H1 (cell line): ENCODE data around the gene PCDHB8. TPM values are rescaled to one million over a fixed set of nuclear protein-coding genes. Genes with fewer than 3 reads are reported as not detected.
"Not testable (repeated sequence)": the region's sequence is repeated elsewhere in the genome, so short reads cannot be mapped to it uniquely, and the experiment has no call there.

Source experiments
- CTCF ChIA-PET: fragments of 300-600 bp; sonication (Branson Sonifier 250); formaldehyde crosslinking; loops from one replicate; lab custom pipeline; 2021; ENCODE audit not compliant: partially characterized antibody; lab: Charles Lee
- POLR2A ChIA-PET: fragments of 300-600 bp; sonication (Branson Sonifier 250); formaldehyde crosslinking; loops from one replicate; lab custom pipeline; 2021; ENCODE audit warnings: inconsistent platforms; ENCODE audit not compliant: partially characterized antibody; lab: Charles Lee
- DNase-seq, 2 experiments: peaks; one replicate each; pipeline versions ENCODE4 v3.0.0 to v3.0.0-alpha.2; 2010 to 2022; ENCODE audit warnings: low spot score in 2 of 2, low read depth in 1 of 2, mixed read lengths in 1 of 2
- FAIRE-seq: peaks from 2 replicates; lab custom pipeline; 2011; peaks lifted over from hg19 to GRCh38; lab: Jason Lieb, UNC
- H2AFZ ChIP-seq: 2 replicates; pipeline ENCODE4 v1.8.1; 2012; ENCODE audit warnings: low read length, inconsistent platforms
- H2AK5ac ChIP-seq: 2 replicates; pipeline ENCODE4 v1.6.1; 2013; ENCODE audit warnings: low read depth, low read length
- H2BK120ac ChIP-seq: replicated peaks from 2 replicates; pipeline ENCODE3; 2013; ENCODE audit warnings: low read depth, low read length, inconsistent platforms
- H2BK12ac ChIP-seq: 2 replicates; pipeline ENCODE4 v1.6.1; 2013; ENCODE audit warnings: low read depth, low read length
- H2BK15ac ChIP-seq: 2 replicates; pipeline ENCODE4 v1.6.1; 2013; ENCODE audit warnings: low read length
- H2BK20ac ChIP-seq: 2 replicates; pipeline ENCODE4 v1.6.1; 2013; ENCODE audit warnings: low read length
- H2BK5ac ChIP-seq: 2 replicates; pipeline ENCODE4 v1.6.1; 2013; ENCODE audit warnings: low read depth, low read length
- H3K14ac ChIP-seq: 2 replicates; pipeline ENCODE4 v1.6.1; 2013; ENCODE audit warnings: inconsistent platforms; ENCODE audit not compliant: insufficient read length
- H3K18ac ChIP-seq: 2 replicates; pipeline ENCODE4 v1.6.1; 2013; ENCODE audit warnings: low read length; ENCODE audit errors: extremely low read depth
- H3K23ac ChIP-seq: 2 replicates; pipeline ENCODE4 v1.6.1; 2013; ENCODE audit warnings: inconsistent platforms; ENCODE audit not compliant: insufficient read length
- H3K23me2 ChIP-seq: 2 replicates; pipeline ENCODE4 v1.6.1; 2013; ENCODE audit warnings: low read depth, low read length
- H3K27ac ChIP-seq: 2 replicates; pipeline ENCODE4 v1.6.1; 2011; ENCODE audit warnings: low read depth, low read length, inconsistent platforms
- H3K27me3 ChIP-seq, 4 experiments: replicated peaks in 1 of 4; 1 replicate in 1 of 4; 2 replicates in 3 of 4; pipeline versions ENCODE4 v1.6.1 to v1.8.1; 2011 to 2013; ENCODE audit warnings: low read length in 3 of 4, mild to moderate bottlenecking in 3 of 4, inconsistent platforms in 2 of 4, mixed read lengths in 2 of 4, moderate library complexity in 1 of 4; ENCODE audit not compliant: control insufficient read depth in 3 of 4, insufficient read depth in 3 of 4; ENCODE audit errors: extremely low read depth in 1 of 4
- H3K36me3 ChIP-seq, 4 experiments: 2 replicates each; pipeline versions ENCODE4 v1.6.1 to v1.8.1; 2011 to 2013; ENCODE audit warnings: mild to moderate bottlenecking in 4 of 4, low read length in 3 of 4, moderate library complexity in 2 of 4, control low read depth in 1 of 4, inconsistent platforms in 1 of 4; ENCODE audit not compliant: insufficient read depth in 4 of 4, control insufficient read depth in 2 of 4
- H3K4ac ChIP-seq: replicated peaks from 2 replicates; pipeline ENCODE3; 2013; ENCODE audit warnings: low read length, low read depth, mixed read lengths, inconsistent platforms; ENCODE audit not compliant: insufficient read length
- H3K4me1 ChIP-seq, 4 experiments: replicated peaks in 1 of 4; 1 replicate in 1 of 4; 2 replicates in 3 of 4; pipeline versions ENCODE4 v1.6.1 to v1.8.1; 2011 to 2013; ENCODE audit warnings: low read length in 3 of 4, inconsistent platforms in 2 of 4, mixed read lengths in 1 of 4; ENCODE audit not compliant: insufficient read depth in 4 of 4, control insufficient read depth in 3 of 4
- H3K4me2 ChIP-seq, 2 experiments: 2 replicates each; pipeline versions ENCODE4 v1.6.1 to v1.8.1; 2011 to 2013; ENCODE audit warnings: low read depth in 2 of 2, low read length in 2 of 2, control low read depth in 1 of 2, inconsistent platforms in 1 of 2, mild to moderate bottlenecking in 1 of 2; ENCODE audit not compliant: insufficient read depth in 1 of 2
- H3K4me3 ChIP-seq, 4 experiments: fragments of 200-600, 300-600 bp in 1 of 4; sonication (generic), shearing (Covaris generic), sonication (Bioruptor Twin) in 1 of 4; 2 replicates each; pipeline versions ENCODE4 v1.5.1 to v1.8.1; 2011 to 2016; ENCODE audit warnings: low read length in 4 of 4, low read depth in 3 of 4, control low read depth in 2 of 4, inconsistent platforms in 2 of 4, mild to moderate bottlenecking in 2 of 4, mixed read lengths in 1 of 4, moderate library complexity in 1 of 4; ENCODE audit not compliant: insufficient read depth in 2 of 4; ENCODE audit errors: extremely low read depth in 1 of 4
- H3K56ac ChIP-seq: replicated peaks from 2 replicates; pipeline ENCODE3; 2013; ENCODE audit warnings: low read depth, mild to moderate bottlenecking, mixed read lengths, low read length, inconsistent platforms; ENCODE audit not compliant: insufficient read length
- H3K79me1 ChIP-seq: 2 replicates; pipeline ENCODE4 v1.6.1; 2013; ENCODE audit warnings: low read depth, low read length, control low read depth
- H3K79me2 ChIP-seq, 2 experiments: 2 replicates each; pipeline versions ENCODE4 v1.6.1 to v1.8.1; 2012 to 2013; ENCODE audit warnings: low read length in 2 of 2, mild to moderate bottlenecking in 2 of 2, inconsistent platforms in 1 of 2; ENCODE audit not compliant: insufficient read depth in 2 of 2, control insufficient read depth in 1 of 2
- H3K9ac ChIP-seq, 4 experiments: replicated peaks in 1 of 4; 1 replicate in 1 of 4; 2 replicates in 3 of 4; pipeline versions ENCODE4 v1.6.1 to v1.8.1; 2011 to 2013; ENCODE audit warnings: low read depth in 3 of 4, low read length in 3 of 4, control low read depth in 2 of 4, mild to moderate bottlenecking in 2 of 4, moderate library complexity in 2 of 4, inconsistent platforms in 1 of 4; ENCODE audit errors: extremely low read depth in 1 of 4
- H3K9me3 ChIP-seq, 2 experiments: 2 replicates each; pipeline versions ENCODE4 v1.6.1 to v1.8.1; 2012 to 2013; ENCODE audit warnings: mild to moderate bottlenecking in 2 of 2, moderate library complexity in 2 of 2, control low read depth in 1 of 2, inconsistent platforms in 1 of 2, low read depth in 1 of 2, low read length in 1 of 2, mixed read lengths in 1 of 2; ENCODE audit not compliant: insufficient read depth in 2 of 2
- H4K20me1 ChIP-seq, 2 experiments: replicated peaks in 1 of 2; 2 replicates each; pipeline versions ENCODE3 to v1.8.1; 2011 to 2013; ENCODE audit warnings: inconsistent platforms in 2 of 2, low read length in 2 of 2, mild to moderate bottlenecking in 1 of 2; ENCODE audit not compliant: insufficient read depth in 2 of 2, control insufficient read depth in 1 of 2
- H4K5ac ChIP-seq: 2 replicates; pipeline ENCODE4 v1.6.1; 2013; ENCODE audit warnings: low read length, low read depth, mixed read lengths, inconsistent platforms; ENCODE audit not compliant: insufficient read length
- H4K8ac ChIP-seq: 2 replicates; pipeline ENCODE4 v1.8.0; 2013; ENCODE audit warnings: mild to moderate bottlenecking, moderate library complexity, low read length, inconsistent platforms; ENCODE audit not compliant: insufficient read depth; ENCODE audit errors: extremely low read depth
- H4K91ac ChIP-seq: replicated peaks from 2 replicates; pipeline ENCODE3; 2013; ENCODE audit warnings: low read length, mixed read lengths, inconsistent platforms; ENCODE audit not compliant: insufficient read length
- RAD21 ChIP-seq, 2 experiments: IDR thresholded peaks in 1 of 2; conservative IDR thresholded peaks in 1 of 2; 2 replicates each; pipeline ENCODE4 v1.6.1; 2011; ENCODE audit warnings: low read depth in 2 of 2, low read length in 2 of 2, improper control_type of control experiment in 1 of 2, inconsistent platforms in 1 of 2, mild to moderate bottlenecking in 1 of 2, moderate library complexity in 1 of 2
- WGBS, 2 experiments: shearing (Covaris generic) in 1 of 2; methylation state at CpG; one replicate each; pipeline versions ENCODE4 v1.1.6 to v1.1.7; 2013 to 2015; ENCODE audit warnings: low lambda C conversion rate in 2 of 2, mixed read lengths in 2 of 2, inconsistent platforms in 1 of 2, low coverage in 1 of 2, missing lambda C conversion rate in 1 of 2; ENCODE audit not compliant: insufficient replicate concordance in 2 of 2, insufficient coverage in 1 of 2, insufficient read length in 1 of 2; ENCODE audit errors: extremely low coverage in 1 of 2, missing lambda C conversion rate in 1 of 2; 5-methylcytosine and 5-hydroxymethylcytosine counted together
- long read RNA-seq, 2 experiments: library from RNA in 1 of 2; library from capped mRNA in 1 of 2; stranded (forward); transcript quantifications; one replicate each; pipeline ENCODE4 v2.0.0, GENCODE V29; 2021; ENCODE audit warnings: inconsistent platforms in 1 of 2
- polyA minus RNA-seq, 3 experiments: library from RNA; depleted of rRNA, polyadenylated mRNA; stranded (reverse); fragments of >200 nt; gene quantifications; 1 replicate in 2 of 3; 2 replicates in 1 of 3; pipeline ENCODE4 v1.2.3, GENCODE V29; 2011
- polyA plus RNA-seq, 7 experiments: library from polyadenylated mRNA; depleted of rRNA in 3 of 7; stranded (reverse) in 5 of 7; unstranded in 2 of 7; fragments of >200 nt in 5 of 7; fragments of 200-250 nt in 2 of 7; gene quantifications; 1 replicate in 5 of 7; 2 replicates in 1 of 7; 4 replicates in 1 of 7; pipeline versions ENCODE4 v1.2.1 to v1.2.3, GENCODE V29; 2011 to 2013; ENCODE audit warnings: missing spikeins in 2 of 7, mixed read lengths in 2 of 7
- total RNA-seq: library from RNA; stranded (reverse); fragmentation: NEBNext Ultra II Directional; extraction: Animal tissue kit (Norgen Biotek cat#: 25700); gene quantifications from 2 replicates; pipeline ENCODE4 v1.2.1, GENCODE V29; 2021

Gene PCDHB8
- total RNA-seq: 0.92 and 1.1 TPM in 2 replicates
- 0.24 and 0.30 TPM in 2 replicates for polyA plus RNA-seq (2011; rRNA removed)
- polyA plus RNA-seq (2011; cell fraction: cytosol; rRNA removed): 0.23 TPM
- 0.36 TPM for polyA plus RNA-seq (2011; cell fraction: nucleus; rRNA removed)
- polyA plus RNA-seq (2012, experiment 1 of 2): 0.14 to 0.52 TPM (median 0.25 TPM) in 4 replicates
- polyA plus RNA-seq (2012, experiment 2 of 2): 0.08 TPM
- polyA plus RNA-seq (2013, experiment 1 of 2): 0.71 TPM
- polyA plus RNA-seq (2013, experiment 2 of 2): 0.63 TPM
- 0.16 and 0.78 TPM in 2 replicates for polyA minus RNA-seq (2011; rRNA and poly(A)+ RNA removed)
- not detected for polyA minus RNA-seq (2011; cell fraction: cytosol; rRNA and poly(A)+ RNA removed)
- 1.6 TPM for polyA minus RNA-seq (2011; cell fraction: nucleus; rRNA and poly(A)+ RNA removed)
- long read RNA-seq, experiment 1: 0 reads
- long read RNA-seq, experiment 2: 0 reads

- H3K9me3 ChIP-seq: peaks cover 0 to 15% of the 10 kb centered on the region in 2 experiments; a peak in 1 of 4 replicates
- H3K79me2 ChIP-seq, H2BK15ac ChIP-seq, H4K5ac ChIP-seq, H3K23ac ChIP-seq, H3K9ac ChIP-seq, H3K4me2 ChIP-seq, H3K4me1 ChIP-seq, DNase-seq, H2BK12ac ChIP-seq, H2AK5ac ChIP-seq, H2BK20ac ChIP-seq, H2AFZ ChIP-seq, H3K23me2 ChIP-seq, H2BK120ac ChIP-seq, H2BK5ac ChIP-seq, H3K56ac ChIP-seq, H3K4me3 ChIP-seq, H3K27me3 ChIP-seq, H4K8ac ChIP-seq, H3K4ac ChIP-seq, H3K14ac ChIP-seq, H4K20me1 ChIP-seq, H3K18ac ChIP-seq, H3K36me3 ChIP-seq, H3K79me1 ChIP-seq, H3K27ac ChIP-seq, H4K91ac ChIP-seq: not testable (repeated sequence)
- POLR2A ChIA-PET: interaction anchor here (1.1 kb wide), 1 partner anchor 42 kb away, joined by 4 read pairs; the partner anchor contains the start of gene PCDHB5
- FAIRE-seq: peak; percentile 95
- TF ChIP-seq RAD21 (IDR thresholded peaks at IDR 0.05 in 1 of 2, conservative IDR thresholded peaks at IDR 0.05 in 1 of 2; ENCODE audit: low read depth in 2 of 2, low read length in 2 of 2): peak in 1 of 2 experiments; percentile 12; a peak in 1 of 4 replicates
- WGBS, 2 experiments: 80% methylated on average over 14 of the region's 18 CpGs; no CpG with 5 or more reads in 1 of the 2 experiments
- CTCF ChIA-PET: interaction anchor here (0.7 to 2.8 kb wide), 15 partner anchors 9 to 380 kb away, joined by 3 to 21 read pairs (median 3); partner anchors contain the start of genes PCDHB10, PCDHB14, PCDHB2 and PCDHB9
These were observed at the start of gene PCDHB8 for GRCh38 chr5:141177577-141178191. Gene PCDHB8, plus strand, starts transcription at chr5:141177790. Its CDS starts 245 bp downstream, at chr5:141178035.
